GM21526 (cell line): ENCODE measurements around the gene OR11H7.
"Not testable (repeated sequence)": the region's sequence is repeated elsewhere in the genome, so short reads cannot be mapped to it uniquely, and the experiment has no call there.

Experiments
- ATAC-seq: cut with Tn5 transposase; IDR thresholded peaks from one replicate; pipeline ENCODE4 v1.9.1; 2021; ENCODE audit warnings: moderate library complexity; ENCODE audit not compliant: unreplicated experiment, low FRiP score

The OR11H7 gene

DNA sequence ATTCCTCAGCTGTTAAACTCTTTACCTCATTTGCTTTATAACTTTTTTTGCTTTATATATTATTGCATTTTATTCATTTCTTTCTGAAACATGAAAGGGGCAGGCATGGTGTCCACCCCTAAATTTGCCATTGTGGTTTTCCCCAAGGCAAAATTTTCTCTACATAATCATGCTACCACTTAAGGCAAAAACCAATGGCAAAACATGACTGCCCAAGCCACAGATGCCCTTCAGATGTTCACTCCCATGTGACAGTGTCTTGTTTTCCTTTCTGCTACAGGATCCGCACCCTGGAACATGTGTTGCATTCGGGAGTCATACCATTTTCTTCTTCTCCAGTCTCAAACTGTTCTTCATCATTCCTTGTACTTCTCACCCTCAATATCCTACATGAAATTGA is 48.6 kb downstream of the OR11H7 start:
- ATAC-seq: no peak

GRCh38 chr14:20278414-20278813 is 49.6 kb downstream of the OR11H7 start:
- ATAC-seq: no peak

DNA sequence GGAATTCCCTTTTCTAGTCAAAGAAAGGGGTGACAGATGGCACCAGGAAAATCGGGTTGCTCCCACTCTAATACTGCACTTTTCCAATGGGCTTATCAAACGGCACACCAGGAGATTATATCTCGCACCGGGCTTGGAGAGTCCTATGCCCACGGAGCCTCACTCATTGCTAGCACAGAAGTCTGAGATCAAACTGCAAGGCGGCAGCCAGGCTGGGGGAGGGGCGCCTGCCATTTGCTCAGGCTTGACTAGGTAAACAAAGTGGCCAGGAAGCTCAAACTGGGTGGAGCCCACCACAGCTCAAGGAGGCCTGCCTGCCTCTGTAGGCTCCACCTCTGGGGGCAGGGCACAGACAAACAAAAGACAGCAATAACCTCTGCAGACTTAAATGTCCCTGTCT is 51.5 kb downstream of the OR11H7 start:
- not testable (repeated sequence) for ATAC-seq
